ENCODE results near the gene NFE2L2.
A peak's percentile ranks its signal among the peaks of the same experiment; 100 is the strongest.
"Not testable (repeated sequence)": the region's sequence is repeated elsewhere in the genome, so short reads cannot be mapped to it uniquely, and the experiment has no call there.

Gene NFE2L2

GRCh38 chr2:177264693-177265587, at the start of gene NFE2L2:
TSS of gene NFE2L2 (minus strand) at chr2:177264727. CDS start at chr2:177264576, 151 bp downstream.
- ATAC-seq, result peak; percentile 82
- Mint-ChIP-seq H3K27ac (peak within 1 kb of the TSS; percentile 99), H3K36me3 (peaks cover 49% of the 10 kb centered on the region), H3K4me3 (peak within 1 kb of the TSS; percentile 90), H3K9me3 (no peaks in the 10 kb centered on the region), H3K4me1 (peaks cover 41% of the 10 kb centered on the region)
- peak; percentile 94 to 97 for DNase-seq (ENCODE audit: low spot score in 2 of 2)

GRCh38 chr2:177314194-177314593, 49.7 kb upstream of the NFE2L2 start:
- Mint-ChIP-seq H3K4me1 (peaks cover 11% of the 10 kb centered on the region), H3K27ac (peak overlapping the region; percentile 15), H3K36me3 (no peaks in the 10 kb centered on the region), H3K4me3 (no peak overlapping the region), H3K9me3 (peaks cover 4% of the 10 kb centered on the region)
- no peak for DNase-seq (ENCODE audit: low spot score in 2 of 2)
- no peak for ATAC-seq

DNA sequence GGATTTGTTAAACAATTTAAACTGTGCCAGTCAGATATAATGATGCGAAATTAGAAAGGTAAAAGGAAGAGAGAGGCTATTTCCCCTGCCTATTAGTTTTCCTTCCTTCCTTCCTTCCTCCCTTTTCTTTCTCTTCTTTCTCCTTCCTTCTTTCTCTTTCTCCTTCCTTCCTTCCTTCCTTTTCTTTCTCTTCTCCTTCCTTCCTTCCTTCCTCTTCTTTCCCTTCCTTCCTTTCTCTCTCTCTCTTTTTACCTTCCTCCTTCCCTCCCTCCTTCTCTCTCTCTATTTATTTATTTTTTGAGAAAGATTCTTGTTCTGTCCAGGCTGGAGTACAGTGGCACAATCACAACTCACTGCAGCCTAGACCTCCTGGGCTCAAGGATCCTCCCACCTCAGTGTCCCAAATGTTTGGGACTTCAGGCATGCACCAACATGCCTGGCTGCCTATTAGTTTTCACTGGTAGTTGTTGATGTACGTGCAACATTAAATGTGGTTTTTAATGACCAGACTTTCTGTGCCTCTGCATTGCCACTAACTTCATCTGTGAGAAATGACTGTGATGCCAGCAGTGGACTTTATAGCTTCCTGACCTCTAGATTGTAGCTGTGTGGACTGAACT, 48.7 kb upstream of the NFE2L2 start:
- ATAC-seq (no peak), DNase-seq (ENCODE audit: low spot score in 2 of 2) (no peak)
- Mint-ChIP-seq H3K4me1 (peaks cover 11% of the 10 kb centered on the region), H3K36me3 (no peaks in the 10 kb centered on the region), H3K27ac (peak overlapping the region; percentile 15), H3K4me3 (no peak overlapping the region), H3K9me3 (peaks cover 4% of the 10 kb centered on the region)

GRCh38 chr2:177312562-177312961, 48.0 kb upstream of the NFE2L2 start:
- ATAC-seq (no peak), DNase-seq (ENCODE audit: low spot score in 2 of 2) (no peak)
- peaks cover 4% of the 10 kb centered on the region for H3K9me3 Mint-ChIP-seq
- no peak overlapping the region for H3K27ac Mint-ChIP-seq
- H3K4me3 Mint-ChIP-seq, result no peak overlapping the region
- H3K4me1 Mint-ChIP-seq, result peaks cover 11% of the 10 kb centered on the region
- H3K36me3 Mint-ChIP-seq, result no peaks in the 10 kb centered on the region

GRCh38 chr2:177309672-177310309, 45.3 kb upstream of the NFE2L2 start:
- H3K4me3 Mint-ChIP-seq, result not testable (repeated sequence)
- peak; percentile 31 for ATAC-seq

DNA sequence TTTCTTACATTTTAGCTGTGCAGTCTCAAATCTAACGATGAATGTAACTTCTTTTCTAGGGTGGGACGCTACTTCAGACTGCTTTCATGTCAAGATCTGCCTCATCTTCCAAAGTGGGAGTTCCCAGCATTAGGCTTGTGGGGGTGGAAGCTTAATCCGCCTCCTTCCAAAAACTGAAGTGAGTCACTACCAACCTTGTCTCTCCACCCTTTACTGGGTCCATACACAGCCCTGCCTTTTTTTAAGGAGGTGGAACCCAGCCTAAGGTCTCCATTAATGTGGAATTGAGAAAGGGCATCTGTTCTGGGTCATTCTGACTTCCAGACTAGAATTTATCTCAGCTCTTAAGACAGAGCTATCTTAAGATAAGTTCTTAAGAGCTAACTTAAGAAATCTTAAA, 42.0 kb upstream of the NFE2L2 start:
- H3K4me3 Mint-ChIP-seq, result no peak overlapping the region
- no peaks in the 10 kb centered on the region for H3K9me3 Mint-ChIP-seq
- no peak overlapping the region for H3K27ac Mint-ChIP-seq
- DNase-seq (ENCODE audit: low spot score in 2 of 2) (no peak), ATAC-seq (no peak)
- H3K4me1 Mint-ChIP-seq, result peaks cover 11% of the 10 kb centered on the region
- no peaks in the 10 kb centered on the region for H3K36me3 Mint-ChIP-seq

More at GRCh38 chr2:177309672-177310309, 45.3 kb upstream of the NFE2L2 start:
- H3K27ac Mint-ChIP-seq; H3K9me3 Mint-ChIP-seq; H3K36me3 Mint-ChIP-seq; DNase-seq (ENCODE audit: low spot score in 2 of 2): not testable (repeated sequence)
- H3K4me1 Mint-ChIP-seq, result peaks cover 11% of the 10 kb centered on the region

DNA sequence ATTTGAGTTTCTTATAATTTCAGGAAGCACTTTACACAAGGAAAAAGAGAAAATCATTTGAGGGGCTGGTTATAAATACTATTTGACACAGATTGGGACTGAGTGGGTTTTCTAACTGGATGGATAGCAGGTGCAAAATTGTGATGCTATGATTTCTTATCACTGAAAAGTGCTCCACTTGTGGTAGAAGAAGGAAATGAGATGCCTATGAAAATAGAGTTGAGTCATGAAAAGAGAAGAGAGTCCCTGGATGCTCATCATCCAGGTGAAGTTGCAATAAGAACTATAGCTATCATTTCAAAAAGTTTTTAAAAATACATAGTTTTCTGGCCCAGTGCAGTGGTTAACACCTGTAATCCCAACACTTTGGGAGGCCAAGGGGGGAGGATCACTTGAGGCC, 39.4 kb upstream of the NFE2L2 start:
- no peak for ATAC-seq
- Mint-ChIP-seq H3K4me3 (no peak overlapping the region), H3K36me3 (no peaks in the 10 kb centered on the region), H3K4me1 (no peaks in the 10 kb centered on the region), H3K27ac (no peak overlapping the region), H3K9me3 (no peaks in the 10 kb centered on the region)
- DNase-seq (ENCODE audit: low spot score in 2 of 2), result no peak

DNA sequence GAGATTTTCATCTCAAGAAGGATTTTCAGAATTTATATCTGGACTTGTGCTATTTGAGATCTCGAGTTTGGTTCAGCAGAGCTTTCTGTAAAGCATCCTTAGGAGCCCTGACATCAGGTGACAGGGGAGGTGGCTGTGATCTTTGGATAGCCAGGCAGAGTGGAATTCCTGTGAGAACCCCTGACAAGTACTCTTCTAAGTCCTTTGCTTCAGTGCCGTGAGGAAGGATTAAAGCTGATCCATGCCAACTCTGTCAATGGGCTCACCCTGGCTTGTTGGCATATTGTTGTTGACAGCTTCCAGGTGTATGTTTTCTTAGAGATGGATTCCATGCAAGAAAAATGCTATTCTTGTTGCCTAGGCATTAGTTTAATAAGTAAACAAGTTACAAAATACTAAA, 38.0 kb upstream of the NFE2L2 start:
- DNase-seq (ENCODE audit: low spot score in 2 of 2) (no peak), ATAC-seq (no peak)
- Mint-ChIP-seq H3K9me3 (no peaks in the 10 kb centered on the region), H3K4me3 (no peak overlapping the region), H3K36me3 (no peaks in the 10 kb centered on the region), H3K27ac (no peak overlapping the region), H3K4me1 (no peaks in the 10 kb centered on the region)

DNA sequence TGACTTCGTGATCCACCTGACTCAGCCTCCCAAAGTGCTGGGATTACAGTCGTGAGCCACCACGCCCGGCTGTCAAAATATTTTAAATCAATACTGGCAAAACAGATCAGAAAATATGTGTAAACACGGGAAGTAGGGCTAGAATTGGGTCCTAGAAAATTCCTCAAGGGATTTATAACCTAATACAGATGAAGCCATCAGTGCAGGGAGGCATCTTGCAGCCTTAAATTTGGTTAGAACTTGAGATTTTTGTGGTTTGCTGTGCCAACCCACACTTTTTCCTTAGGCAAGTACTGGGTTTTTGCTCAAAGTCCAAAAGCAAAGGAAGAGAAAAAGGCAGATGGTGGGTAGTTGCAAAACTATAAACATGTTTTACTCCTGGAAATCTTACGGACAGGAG, 33.7 kb upstream of the NFE2L2 start:
- ATAC-seq (no peak), DNase-seq (ENCODE audit: low spot score in 2 of 2) (no peak)
- Mint-ChIP-seq H3K4me1 (no peaks in the 10 kb centered on the region), H3K9me3 (no peaks in the 10 kb centered on the region), H3K27ac (no peak overlapping the region), H3K4me3 (no peak overlapping the region), H3K36me3 (no peaks in the 10 kb centered on the region)

DNA sequence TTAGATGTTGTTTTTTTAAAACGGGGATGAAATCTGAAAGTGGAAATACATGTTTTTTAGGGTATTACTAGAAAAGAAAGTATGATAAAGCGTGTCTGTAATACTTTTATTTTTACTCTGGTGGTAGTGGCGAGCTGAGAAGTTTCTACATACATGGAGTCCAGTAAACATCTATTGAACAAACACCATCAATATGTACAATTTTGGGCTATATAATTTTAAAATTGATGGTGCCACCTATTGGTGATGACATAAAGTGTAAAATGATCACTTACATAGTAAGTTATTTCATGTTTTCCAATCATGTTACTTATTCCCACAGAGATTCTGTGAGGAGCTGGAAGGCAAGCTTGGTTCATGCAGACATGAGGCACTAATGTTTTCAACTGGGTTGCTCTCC, 31.5 kb upstream of the NFE2L2 start:
- Mint-ChIP-seq H3K36me3 (no peaks in the 10 kb centered on the region), H3K27ac (no peak overlapping the region), H3K4me3 (no peak overlapping the region), H3K4me1 (peaks cover 16% of the 10 kb centered on the region), H3K9me3 (no peaks in the 10 kb centered on the region)
- DNase-seq (ENCODE audit: low spot score in 2 of 2), result no peak
- ATAC-seq, result no peak

- DNase-seq (ENCODE audit: low spot score in 2 of 2), result no peak
These were observed 31.0 kb upstream of the NFE2L2 start for GRCh38 chr2:177295484-177295883.

DNA sequence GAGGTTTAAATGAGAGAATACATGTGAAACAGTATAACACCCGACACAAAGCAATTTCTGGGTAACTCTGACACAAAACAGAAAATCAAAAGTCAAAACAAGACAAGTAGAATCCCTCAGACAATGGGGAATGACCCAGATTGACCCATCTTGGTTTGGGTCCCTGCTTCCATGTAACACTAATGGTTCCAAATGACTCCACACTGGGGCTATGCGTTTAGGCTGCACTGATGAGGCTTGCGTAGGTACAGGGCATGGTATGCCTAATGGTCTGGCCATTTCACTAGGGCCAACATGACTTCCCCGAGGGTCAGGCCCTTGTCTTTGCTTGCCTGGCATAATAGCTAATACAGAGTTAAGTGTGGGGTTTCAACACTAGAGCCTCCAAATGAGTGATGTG, 27.2 kb upstream of the NFE2L2 start:
- ATAC-seq (peak; percentile 92), DNase-seq (ENCODE audit: low spot score in 2 of 2) (peak; percentile 8 to 78)
- Mint-ChIP-seq H3K36me3 (no peaks in the 10 kb centered on the region), H3K4me3 (peak overlapping the region; percentile 58), H3K27ac (no peak overlapping the region), H3K4me1 (peaks cover 26% of the 10 kb centered on the region), H3K9me3 (no peaks in the 10 kb centered on the region)

More at GRCh38 chr2:177295484-177295883, 31.0 kb upstream of the NFE2L2 start:
- Mint-ChIP-seq H3K4me3 (no peak overlapping the region), H3K4me1 (peaks cover 18% of the 10 kb centered on the region), H3K27ac (no peak overlapping the region), H3K9me3 (no peaks in the 10 kb centered on the region), H3K36me3 (no peaks in the 10 kb centered on the region)
- ATAC-seq, result no peak

- DNase-seq (ENCODE audit: low spot score in 2 of 2) (peak in 1 of 2 donors; percentile 60), ATAC-seq (peak; percentile 72)
- Mint-ChIP-seq H3K36me3 (no peaks in the 10 kb centered on the region), H3K27ac (peak overlapping the region; percentile 88), H3K9me3 (no peaks in the 10 kb centered on the region), H3K4me1 (peaks cover 26% of the 10 kb centered on the region), H3K4me3 (peak overlapping the region; percentile 58)
These were observed 25.5 kb upstream of the NFE2L2 start for GRCh38 chr2:177289824-177290628.

GRCh38 chr2:177287814-177288213, 23.3 kb upstream of the NFE2L2 start:
- DNase-seq (ENCODE audit: low spot score in 2 of 2), result no peak
- ATAC-seq, result no peak
- H3K4me3 Mint-ChIP-seq, result no peak overlapping the region
- H3K9me3 Mint-ChIP-seq, result no peaks in the 10 kb centered on the region
- H3K4me1 Mint-ChIP-seq, result peaks cover 24% of the 10 kb centered on the region
- no peaks in the 10 kb centered on the region for H3K36me3 Mint-ChIP-seq
- no peak overlapping the region for H3K27ac Mint-ChIP-seq
